ENCODE measurements around the gene MAGEF1.

The MAGEF1 gene

DNA sequence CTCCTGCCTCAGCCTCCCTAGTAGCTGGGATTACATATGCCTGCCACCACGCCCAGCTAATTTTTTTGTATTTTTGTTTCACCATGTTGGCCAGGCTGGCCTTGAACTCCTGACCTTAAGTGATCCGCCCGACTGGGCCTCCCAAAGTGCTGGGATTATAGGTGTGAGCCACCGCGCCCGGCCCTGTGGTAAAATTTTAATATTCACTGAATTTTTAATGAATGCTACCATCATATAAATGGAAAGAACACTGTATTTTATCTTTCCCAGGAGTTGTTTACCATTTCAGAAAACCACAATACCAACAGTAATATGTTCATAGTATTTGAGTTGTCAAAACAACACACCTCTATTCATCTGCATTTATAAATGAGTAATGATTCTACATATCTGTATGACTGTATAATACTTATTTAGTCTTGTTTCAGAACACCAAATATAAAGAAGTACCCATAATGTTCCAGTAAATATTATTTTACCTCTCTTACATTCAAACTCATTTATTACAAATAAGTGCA is 16.2 kb upstream of the MAGEF1 start:
- Histone ChIP-seq H3K4me3 (no peak overlapping the region), H3K27ac (no peak overlapping the region)

DNA sequence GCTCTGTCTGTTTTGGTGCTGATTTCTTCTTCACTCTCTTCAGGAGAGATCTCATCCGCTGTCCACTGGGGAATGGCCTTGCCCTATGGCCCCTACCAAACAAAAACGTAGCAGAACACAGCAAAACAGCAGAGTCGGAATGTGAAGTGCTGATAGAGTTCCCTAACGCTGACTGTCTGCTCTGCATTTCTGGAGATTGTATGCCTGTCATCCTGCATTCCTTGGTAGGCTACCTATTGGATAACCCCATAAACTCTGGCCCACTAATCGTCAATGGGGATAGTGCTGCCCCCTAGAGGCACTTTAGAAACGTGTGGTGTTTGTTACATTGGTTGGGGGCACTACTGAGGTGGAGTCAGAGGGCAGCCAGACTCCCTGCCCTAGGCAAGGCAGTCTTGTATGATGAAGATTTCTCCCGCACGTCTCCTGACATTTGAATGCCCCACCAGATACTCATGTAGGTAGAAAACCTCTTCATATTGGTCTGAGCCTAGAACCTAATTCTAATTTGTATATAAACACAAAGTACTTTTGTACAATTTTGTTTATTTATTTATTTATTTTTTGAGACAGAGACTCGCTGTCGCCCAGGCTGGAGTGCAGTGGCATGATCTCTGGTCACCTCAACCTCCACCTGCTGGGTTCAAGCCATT is 15.6 kb upstream of the MAGEF1 start:
- Histone ChIP-seq H3K27ac (no peak overlapping the region), H3K4me3 (no peak overlapping the region)

DNA sequence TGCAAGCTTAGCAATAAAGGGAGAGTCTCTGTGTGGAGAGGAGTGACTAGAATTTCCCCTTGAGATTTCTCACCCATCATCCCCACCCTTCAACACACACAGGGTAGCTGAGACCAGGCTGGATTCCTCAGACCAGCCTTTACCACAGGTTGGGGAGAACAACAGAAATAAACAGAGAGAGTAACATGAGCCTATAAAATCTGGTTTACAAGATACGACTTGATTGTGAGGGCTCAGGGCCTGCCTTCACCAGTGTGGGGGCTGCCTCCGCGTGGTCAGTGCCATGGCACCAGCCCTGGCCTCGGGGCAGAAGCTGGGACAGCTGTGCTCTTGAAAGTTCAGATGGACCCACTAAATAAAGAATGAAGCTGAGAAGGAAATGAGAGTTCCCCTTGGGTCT is 14.6 kb upstream of the MAGEF1 start:
- Histone ChIP-seq H3K27ac (no peak overlapping the region), H3K4me3 (no peak overlapping the region)

DNA sequence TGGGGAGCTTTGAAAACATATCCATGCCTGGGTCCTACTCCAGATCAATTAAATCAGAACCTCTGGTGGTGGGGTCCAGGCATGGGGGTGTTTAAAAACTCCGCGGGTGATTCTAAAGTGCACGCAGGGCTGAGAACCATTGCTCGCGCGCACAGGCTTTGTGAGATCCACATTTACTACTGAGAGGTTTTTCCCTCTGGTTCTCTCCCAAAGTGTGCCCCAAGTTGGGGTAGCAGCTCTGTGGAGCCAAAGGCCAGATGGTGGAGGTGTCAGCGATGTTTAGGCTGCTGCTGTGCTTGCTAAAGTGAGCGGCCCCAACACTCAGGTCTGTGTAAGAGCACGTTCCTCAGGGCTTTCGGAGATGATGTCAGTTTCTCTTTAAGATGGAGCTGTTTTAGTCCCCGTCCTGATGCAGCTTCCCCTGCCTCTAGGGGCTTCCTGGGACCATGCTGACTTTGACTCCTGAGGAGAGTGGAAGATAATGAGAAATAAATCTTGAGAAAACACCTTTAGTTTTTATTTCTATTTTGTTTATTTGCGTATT is 13.4 kb upstream of the MAGEF1 start:
- Histone ChIP-seq H3K4me3 (no peak overlapping the region), H3K27ac (no peak overlapping the region)

DNA sequence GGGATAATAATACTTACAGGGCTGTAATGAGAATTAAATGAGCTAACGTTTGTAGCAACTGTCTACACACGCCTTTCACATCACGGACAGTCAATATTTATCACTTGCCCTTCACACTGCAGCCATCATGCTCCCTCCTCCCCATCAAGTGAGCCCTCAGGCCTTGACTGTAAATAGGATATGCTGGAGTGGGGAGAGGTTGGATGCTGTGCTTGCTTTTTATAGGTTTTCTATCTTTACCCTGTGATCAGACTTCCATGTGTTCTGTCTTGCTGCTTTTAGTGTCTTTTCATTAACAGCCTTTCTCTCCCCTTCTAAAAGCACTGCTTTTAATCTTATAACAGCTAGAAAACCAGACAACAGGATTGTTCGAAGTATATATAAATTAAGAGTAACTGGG is 12.8 kb upstream of the MAGEF1 start:
- H3K4me3 ChIP-seq: no peak overlapping the region
- H3K27ac ChIP-seq: no peak overlapping the region

DNA sequence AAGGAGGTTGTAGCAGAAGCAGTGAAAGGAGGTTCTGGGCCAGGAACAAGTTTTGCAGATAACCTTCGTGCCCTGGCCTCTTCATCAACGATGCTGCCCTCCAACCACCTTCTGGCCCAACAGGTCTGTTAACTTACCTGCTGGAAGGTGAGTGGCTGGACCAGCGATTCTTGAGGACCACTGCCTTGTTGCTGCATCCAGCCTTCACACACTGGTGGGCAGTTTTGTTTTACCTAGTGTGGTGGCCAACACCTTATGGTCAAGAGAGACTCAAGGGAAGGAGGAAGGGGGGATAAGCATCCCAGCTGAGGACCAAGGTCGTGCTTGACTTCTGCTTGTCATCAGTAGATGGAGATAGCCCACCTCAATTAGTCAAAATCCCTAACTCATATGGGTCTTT is 7.8 kb upstream of the MAGEF1 start:
- no peak overlapping the region for H3K4me3 ChIP-seq

DNA sequence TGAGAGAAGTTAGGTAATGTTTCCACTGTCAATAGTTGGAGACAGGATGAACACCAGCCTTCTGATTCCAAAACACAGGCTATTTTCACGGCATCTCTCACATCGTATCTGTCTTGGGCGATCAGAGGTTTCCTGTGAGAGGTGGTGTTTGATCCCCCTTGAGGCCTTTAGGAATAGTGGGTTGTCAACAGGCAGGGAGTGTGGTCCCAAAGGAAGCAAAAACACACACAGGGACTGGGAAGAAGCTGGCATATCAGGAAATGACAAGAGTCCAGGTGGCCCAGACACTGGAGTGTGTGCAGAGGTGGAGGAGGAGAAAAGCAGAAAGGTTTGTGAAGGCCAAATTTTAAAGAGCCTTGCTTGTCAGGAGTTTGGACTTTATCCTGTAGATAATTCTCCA is 6.6 kb upstream of the MAGEF1 start:
- H3K4me3 ChIP-seq: no peak overlapping the region

More for the DNA sequence above, 7.8 kb upstream of the MAGEF1 start:
- H3K27ac ChIP-seq: no peak overlapping the region

DNA sequence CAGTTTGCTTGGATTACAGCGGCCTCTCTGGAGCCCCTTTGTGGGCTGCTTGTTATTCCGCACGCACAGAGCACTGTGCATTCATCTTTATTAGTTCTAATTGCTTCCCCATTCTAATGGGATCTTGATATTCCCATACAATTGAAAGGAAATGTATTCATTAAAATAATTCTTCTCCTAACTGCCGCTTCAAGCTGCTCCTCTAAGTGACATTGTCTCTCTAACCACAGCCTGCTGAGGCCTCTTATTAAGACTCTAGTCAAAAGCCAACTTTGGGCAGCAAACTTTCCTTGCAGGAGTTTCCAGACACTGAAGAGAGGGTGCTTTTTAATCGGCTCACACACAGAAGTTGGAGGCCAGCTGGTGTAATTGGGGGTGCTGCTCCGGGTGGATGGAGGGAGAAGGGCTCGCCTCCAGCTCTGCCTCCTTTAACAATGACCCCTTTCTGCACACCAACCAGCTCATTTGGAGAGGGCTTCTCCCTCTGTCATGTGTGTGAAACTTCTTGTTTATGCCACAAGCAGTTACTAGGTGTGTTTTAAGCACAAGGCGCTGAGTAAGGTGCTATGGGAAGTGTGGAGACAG is 5.6 kb upstream of the MAGEF1 start:
- no peak overlapping the region for H3K4me3 ChIP-seq
- H3K27ac ChIP-seq: peak overlapping the region in 11 of 21 experiments; percentile 18 to 68 (median 59)

More for the DNA sequence above, 6.6 kb upstream of the MAGEF1 start:
- H3K27ac ChIP-seq: no peak overlapping the region

DNA sequence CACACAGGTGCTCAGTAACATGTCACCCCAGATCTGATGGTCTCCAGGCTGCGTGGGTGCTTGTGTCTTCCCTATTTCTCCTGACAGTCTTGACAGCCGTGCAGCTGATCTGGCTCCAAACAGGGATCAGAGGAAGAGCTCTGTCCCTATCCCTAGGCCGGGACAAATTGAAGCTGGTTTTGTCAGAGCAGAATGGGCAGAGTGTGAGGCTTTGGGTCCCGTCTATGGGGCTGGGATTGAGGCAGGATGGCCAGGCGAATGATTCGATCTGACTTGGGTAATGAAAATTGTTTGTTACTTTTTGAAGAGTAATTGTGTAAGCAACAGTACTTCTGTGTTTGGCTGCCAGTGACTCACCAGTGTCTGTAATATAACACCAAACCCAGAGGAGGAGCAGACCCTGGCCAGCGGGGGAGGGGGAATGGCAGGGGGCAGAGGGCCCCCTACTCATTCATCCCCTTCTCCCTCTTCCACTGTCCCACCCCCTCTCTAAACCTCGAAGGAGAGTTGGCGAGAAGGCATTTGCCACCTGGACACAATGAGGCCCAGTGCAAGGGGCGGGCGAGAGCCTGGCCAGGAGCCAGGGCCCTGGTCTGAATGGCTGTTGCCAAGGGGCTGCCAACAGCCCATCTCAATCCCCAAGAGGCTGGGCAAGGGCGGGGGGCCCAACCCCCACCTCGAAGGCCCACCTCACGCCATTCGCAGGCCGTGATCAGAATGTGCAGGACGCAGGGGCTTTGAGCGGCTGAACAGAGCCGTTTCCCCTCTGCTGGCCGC is 4.9 kb upstream of the MAGEF1 start:
- H3K27ac ChIP-seq: peak overlapping the region in 17 of 21 experiments; percentile 10 to 72 (median 51)
- H3K4me3 ChIP-seq: no peak overlapping the region

DNA sequence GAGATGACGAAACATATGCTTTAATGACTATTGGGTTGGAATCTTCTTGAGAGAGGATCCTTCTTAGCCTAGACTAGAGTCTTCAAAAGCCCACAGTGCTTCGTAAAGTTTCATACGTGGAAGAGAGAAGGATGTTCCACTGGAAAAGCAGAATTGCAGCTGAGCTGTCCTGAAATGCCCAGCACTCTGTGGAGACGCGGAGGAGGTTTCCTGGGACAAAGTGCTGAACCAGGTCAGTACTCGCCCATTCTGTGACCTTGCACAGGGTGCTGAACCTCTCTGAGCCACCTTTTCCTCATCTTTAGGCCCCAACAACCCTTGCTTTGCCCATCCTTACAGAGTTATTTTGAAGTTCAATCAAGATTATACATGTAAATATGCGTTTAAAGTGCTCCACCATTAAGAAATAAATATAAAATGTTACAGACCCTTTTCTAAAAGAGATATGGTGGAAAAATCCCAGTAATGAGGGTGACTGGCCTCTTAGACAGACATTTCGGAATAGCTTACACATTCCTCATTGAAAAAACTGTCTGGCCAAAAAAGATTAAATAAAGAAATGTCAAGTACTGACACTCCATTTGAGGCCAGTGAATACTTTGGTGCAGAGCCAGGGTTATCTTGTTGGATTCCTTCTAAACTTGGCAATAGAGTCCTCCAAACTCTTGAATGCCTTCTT is 4.2 kb upstream of the MAGEF1 start:
- Histone ChIP-seq H3K27ac (peak overlapping the region in 15 of 21 experiments; percentile 10 to 72 (median 59)), H3K4me3 (no peak overlapping the region)

DNA sequence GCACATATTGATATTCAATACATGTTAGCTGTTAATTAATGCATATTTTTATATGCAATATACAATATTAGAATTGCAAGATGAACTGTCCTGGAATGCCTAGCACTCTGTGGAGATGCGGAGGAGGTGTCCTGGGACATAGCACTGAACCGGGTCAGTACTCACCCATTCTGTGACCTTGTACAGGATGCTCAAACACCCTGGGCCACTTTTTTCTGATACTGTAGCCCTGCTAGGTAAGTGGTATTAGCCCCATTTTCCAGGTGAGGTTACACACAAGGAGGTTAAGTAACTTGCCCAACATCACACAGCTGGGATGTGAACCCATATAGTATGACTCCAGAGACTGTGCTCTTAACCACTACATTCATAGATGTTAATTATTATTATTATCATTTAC is 1.7 kb upstream of the MAGEF1 start:
- Histone ChIP-seq H3K27ac (peak overlapping the region in 1 of 21 experiments; percentile 93), H3K4me3 (no peak overlapping the region)

DNA sequence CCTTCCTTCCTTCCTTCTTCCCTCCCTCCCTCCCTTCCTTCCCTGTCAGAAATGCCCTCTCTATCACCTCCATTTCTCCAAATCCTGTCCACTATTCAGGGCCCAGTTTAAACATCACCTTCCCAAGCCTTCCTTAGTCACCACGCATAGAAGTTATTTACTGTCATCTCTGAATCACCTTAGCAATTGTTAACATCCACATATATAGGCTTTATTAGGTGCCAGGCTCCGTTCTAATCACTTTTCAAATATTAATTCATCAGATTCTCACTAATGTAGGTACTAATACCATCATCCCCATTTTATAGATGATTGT is 1.1 kb upstream of the MAGEF1 start:
- no peak overlapping the region for H3K4me3 ChIP-seq
- peak overlapping the region in 6 of 21 experiments; percentile 85 to 95 (median 94) for H3K27ac ChIP-seq

DNA sequence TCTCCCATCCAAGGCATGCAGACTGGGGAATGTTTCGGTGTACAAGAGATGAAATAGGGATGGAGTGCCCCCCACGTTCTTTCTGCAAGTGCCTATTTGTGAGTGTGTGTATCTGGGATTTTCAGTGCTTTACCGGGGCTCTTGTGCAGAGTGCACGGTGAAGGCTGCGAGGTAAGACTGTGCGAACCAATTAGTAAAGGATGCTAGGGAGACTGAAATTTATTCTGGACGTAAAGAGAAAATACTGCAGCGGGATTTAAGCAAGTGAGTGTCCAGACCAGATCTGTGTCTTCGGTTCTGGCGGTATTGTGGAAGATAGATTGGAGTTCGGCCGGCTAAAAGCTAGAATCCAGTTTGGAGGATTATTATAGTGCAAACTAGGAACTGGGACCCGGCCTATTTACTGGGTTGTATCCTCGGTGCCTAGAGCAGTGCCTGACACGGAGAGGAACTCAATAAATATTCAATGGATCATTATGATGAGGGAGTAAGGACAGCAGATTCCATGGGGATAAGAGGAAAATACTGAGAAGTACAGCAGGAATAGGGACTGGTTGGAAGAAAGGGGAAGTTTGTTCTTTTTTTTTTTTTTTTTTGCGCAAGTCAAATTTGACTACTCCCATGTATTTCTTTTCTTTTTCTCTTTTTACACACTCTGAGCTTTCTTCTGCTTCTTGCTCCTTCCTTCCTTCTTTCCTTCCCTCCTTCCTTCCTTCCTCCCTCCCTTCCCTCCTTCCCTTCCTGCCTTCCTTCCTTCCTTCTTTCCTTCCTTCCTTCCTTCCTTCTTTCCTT is 580 bp upstream of the MAGEF1 start:
- H3K27ac ChIP-seq: peak overlapping the region in 20 of 21 experiments; percentile 31 to 97 (median 91)
- peak overlapping the region; percentile 61 to 87 (median 72) for H3K4me3 ChIP-seq

DNA sequence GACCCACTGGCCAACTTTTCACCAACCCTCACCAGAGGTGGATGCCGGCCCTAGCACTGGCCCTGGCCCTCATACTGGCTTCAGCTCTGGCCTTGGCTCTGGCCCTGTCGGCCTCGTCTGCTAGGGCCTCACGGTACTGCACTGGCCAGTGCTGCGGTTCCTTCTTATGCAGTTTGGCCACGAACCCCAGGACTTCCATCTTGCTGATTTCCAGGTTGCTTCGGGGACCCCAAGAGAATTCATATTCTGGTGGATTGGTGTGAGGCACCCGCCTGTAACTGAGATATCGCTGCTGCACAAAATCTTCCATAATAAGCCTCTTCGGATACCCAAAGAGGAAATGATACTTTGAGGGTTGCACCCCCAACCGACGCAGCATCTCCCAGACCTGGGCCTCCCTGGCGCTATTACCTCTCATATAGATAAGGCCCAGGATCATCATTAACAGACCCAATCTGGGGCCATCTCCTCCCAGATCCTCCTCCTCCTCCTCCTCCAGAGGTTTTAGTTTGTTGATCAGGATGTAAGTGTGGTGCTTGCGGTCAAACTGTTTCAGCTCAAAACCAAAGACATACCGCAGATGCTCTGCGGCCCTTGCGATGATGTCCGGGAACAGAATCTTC is 883 bp downstream of the MAGEF1 start:
- peak overlapping the region; percentile 61 to 87 (median 72) for H3K4me3 ChIP-seq
- peak overlapping the region; percentile 60 to 97 (median 90) for H3K27ac ChIP-seq

DNA sequence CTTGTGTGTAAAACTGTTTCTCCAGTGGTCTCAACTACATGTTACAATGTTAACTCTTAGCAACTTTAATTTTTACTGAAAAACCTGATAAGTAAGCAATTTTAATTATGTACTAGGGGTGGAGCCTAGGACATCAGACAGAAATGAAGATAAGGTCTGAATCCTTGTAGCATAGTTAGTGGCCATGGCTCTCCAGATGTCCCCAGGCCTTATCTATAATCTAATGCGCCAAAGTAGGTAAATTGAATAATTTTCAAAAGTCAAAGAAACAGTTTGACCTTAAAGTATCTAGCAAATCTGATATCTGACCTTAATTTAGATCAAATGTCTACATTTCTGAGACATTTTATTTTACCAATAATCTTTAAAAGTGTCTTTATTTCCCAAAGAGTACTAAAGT is 8.2 kb downstream of the MAGEF1 start:
- Histone ChIP-seq H3K4me3 (no peak overlapping the region), H3K27ac (no peak overlapping the region)

DNA sequence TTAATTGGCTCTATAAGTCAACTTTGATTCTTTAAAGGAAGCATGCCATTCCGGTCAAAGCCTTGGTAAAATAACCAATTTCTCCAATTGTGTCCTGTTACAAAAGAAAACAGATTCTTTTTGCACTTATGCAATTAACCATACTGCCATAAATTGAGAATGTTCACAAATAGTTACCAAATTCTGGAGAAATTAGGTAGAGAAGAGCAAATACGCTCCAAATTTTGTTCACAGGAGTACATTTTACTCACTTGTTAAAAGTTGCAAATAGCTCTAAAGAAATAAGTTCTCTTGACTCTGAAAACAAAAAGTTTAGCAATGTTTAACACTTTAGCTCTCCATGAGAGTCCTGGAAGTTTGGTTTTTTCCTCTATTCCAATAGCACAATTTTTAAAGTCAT is 11.1 kb downstream of the MAGEF1 start:
- Histone ChIP-seq H3K4me3 (no peak overlapping the region), H3K27ac (no peak overlapping the region)

DNA sequence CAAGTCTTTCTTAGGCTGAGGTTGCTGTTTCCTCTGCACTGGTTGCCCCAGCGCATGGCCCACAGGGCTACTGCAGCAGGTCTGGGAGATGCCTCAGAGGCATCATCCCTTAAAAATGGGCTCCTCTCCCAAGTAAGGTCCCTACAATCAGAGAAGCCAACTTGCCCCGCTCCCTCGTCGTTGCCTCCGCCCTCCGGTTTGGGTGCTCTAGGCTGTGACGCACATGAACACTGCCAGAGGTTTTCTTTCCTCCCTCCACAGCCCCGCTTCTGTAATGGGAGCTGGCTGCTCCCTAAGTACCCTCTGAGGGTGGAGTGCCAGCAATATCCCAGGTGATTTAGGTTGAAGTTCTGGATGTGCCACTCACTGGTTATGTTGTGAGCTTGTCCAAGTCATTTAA is 14.0 kb downstream of the MAGEF1 start:
- peak overlapping the region in 1 of 21 experiments; percentile 27 for H3K27ac ChIP-seq
- no peak overlapping the region for H3K4me3 ChIP-seq

DNA sequence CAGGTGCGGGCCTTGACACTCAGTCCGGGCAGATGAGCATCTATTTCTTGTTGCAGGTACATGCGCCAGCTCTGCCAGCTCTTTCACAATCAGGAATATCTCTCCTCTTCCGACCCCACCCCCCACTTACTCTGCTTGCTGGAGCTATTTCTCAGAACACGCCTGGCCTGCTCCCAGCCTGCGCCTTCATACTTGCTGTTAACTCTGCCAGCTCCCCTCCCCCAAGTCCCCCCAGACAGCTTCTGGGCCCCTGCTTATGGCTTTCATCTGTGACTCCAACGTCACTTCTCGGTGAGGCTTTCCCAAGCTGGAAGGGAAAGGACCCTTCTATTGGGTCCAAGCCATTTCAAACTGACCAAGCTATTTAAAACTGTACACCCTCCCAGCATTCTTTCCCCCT is 15.2 kb downstream of the MAGEF1 start:
- peak overlapping the region in 1 of 21 experiments; percentile 61 for H3K27ac ChIP-seq
- no peak overlapping the region for H3K4me3 ChIP-seq

DNA sequence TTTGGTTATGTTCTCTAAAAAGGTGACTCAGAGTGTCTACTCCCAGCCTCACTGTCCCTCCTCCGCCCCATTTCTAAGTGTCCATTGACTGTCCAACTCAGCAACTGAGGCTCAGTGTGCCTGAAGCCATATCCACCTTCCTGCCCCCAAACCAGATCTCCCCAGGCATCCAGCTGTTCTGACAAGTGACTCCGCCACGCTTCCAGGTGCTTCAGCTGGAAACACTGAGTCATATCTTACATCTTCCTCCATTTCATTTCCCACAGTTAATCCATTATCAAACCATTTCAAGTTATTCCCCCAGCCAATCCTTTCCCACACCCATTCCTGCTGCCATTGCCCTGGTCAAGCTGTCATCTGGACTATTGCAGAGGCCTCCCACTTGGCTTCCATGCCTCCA is 17.1 kb downstream of the MAGEF1 start:
- Histone ChIP-seq H3K4me3 (no peak overlapping the region), H3K27ac (peak overlapping the region in 1 of 21 experiments; percentile 14)

Measured in skin epidermis (tissue), 12 donors.